IMR-90 (cell line): Measurements from ENCODE around the gene CACNB3. TPM values are rescaled to one million over a fixed set of nuclear protein-coding genes. Genes with fewer than 3 reads are reported as not detected.
A peak's percentile ranks its signal among the peaks of the same experiment; 100 is the strongest.

Source experiments
- ATAC-seq: fragments of 200-7000 bp; cut with Tn5 transposase; 2 replicates; pipeline ENCODE4 v1.9.1; 2020; ENCODE audit warnings: low read depth, mild to moderate bottlenecking, moderate library complexity
- BruUV-seq: library from RNA; stranded (reverse); fragments of 400-500 nt; replicated peaks from 2 replicates; lab custom pipeline; 2021; lab: Mats Ljungman, UMichigan
- CTCF ChIA-PET: fragments of 300-600 bp; formaldehyde crosslinking; extraction: SDS; loops from one replicate; lab custom pipeline; 2021; ENCODE audit warnings: antibody characterized with exemption; lab: Yijun Ruan, JAX
- POLR2A ChIA-PET: fragments of 300-600 bp; sonication (Branson Sonifier 250); formaldehyde crosslinking; loops from one replicate; lab custom pipeline; 2022; ENCODE audit warnings: antibody characterized with exemption; ENCODE audit not compliant: unreplicated experiment; lab: Charles Lee
- DNase-seq: peaks from one replicate; pipeline ENCODE4 v3.0.0; 2013
- H2AFZ ChIP-seq: replicated peaks from 2 replicates; pipeline ENCODE3; 2013; ENCODE audit warnings: low read length, mild to moderate bottlenecking; ENCODE audit not compliant: poor library complexity
- H2AK5ac ChIP-seq: 2 replicates; pipeline ENCODE4 v1.6.1; 2013; ENCODE audit warnings: low read depth, low read length, inconsistent platforms
- H2AK9ac ChIP-seq: replicated peaks from 2 replicates; pipeline ENCODE3; 2013; ENCODE audit warnings: mild to moderate bottlenecking, low read depth, low read length, moderate library complexity; ENCODE audit not compliant: poor library complexity
- H2BK120ac ChIP-seq: 2 replicates; pipeline ENCODE4 v1.6.1; 2013; ENCODE audit warnings: low read depth, low read length, inconsistent platforms
- H2BK15ac ChIP-seq: 3 replicates; pipeline ENCODE4 v1.6.1; 2013; ENCODE audit warnings: low read depth, low read length, inconsistent platforms
- H2BK20ac ChIP-seq: 2 replicates; pipeline ENCODE4 v1.6.1; 2013; ENCODE audit warnings: low read depth, mild to moderate bottlenecking, inconsistent platforms, low read length, moderate library complexity
- H2BK5ac ChIP-seq: 2 replicates; pipeline ENCODE4 v1.6.1; 2013; ENCODE audit warnings: mild to moderate bottlenecking, low read depth, low read length, inconsistent platforms; ENCODE audit not compliant: poor library complexity, severe bottlenecking
- H3K14ac ChIP-seq: replicated peaks from 2 replicates; pipeline ENCODE4 v1.6.1; 2013; ENCODE audit warnings: low read depth, low read length, inconsistent platforms
- H3K18ac ChIP-seq: 2 replicates; pipeline ENCODE4 v1.6.1; 2013; ENCODE audit warnings: low read depth, low read length, control low read depth
- H3K23ac ChIP-seq: 2 replicates; pipeline ENCODE4 v1.6.1; 2013; ENCODE audit warnings: low read depth, low read length, inconsistent platforms
- H3K27ac ChIP-seq: 2 replicates; pipeline ENCODE4 v1.5.1; 2013; ENCODE audit warnings: mild to moderate bottlenecking, control low read depth, low read length; ENCODE audit not compliant: insufficient read depth
- H3K27me3 ChIP-seq: 2 replicates; pipeline ENCODE4 v1.6.1; 2013; ENCODE audit warnings: low read length; ENCODE audit not compliant: control insufficient read depth, insufficient read depth
- H3K36me3 ChIP-seq: 2 replicates; pipeline ENCODE4 v1.6.1; 2013; ENCODE audit warnings: low read length, mixed read lengths; ENCODE audit not compliant: control insufficient read depth, insufficient read depth
- H3K4ac ChIP-seq: 2 replicates; pipeline ENCODE4 v1.6.1; 2013; ENCODE audit warnings: low read depth, low read length, inconsistent platforms
- H3K4me1 ChIP-seq: 2 replicates; pipeline ENCODE4 v1.6.1; 2013; ENCODE audit warnings: low read length, mixed read lengths; ENCODE audit not compliant: control insufficient read depth, insufficient read depth
- H3K4me2 ChIP-seq: 2 replicates; pipeline ENCODE4 v1.6.1; 2013; ENCODE audit warnings: low read depth, mild to moderate bottlenecking, control low read depth, low read length, moderate library complexity
- H3K4me3 ChIP-seq: 2 replicates; pipeline ENCODE4 v1.5.1; 2013; ENCODE audit warnings: low read depth, mild to moderate bottlenecking, control low read depth, low read length, moderate library complexity; ENCODE audit not compliant: insufficient read depth
- H3K56ac ChIP-seq: 2 replicates; pipeline ENCODE4 v1.6.1; 2013; ENCODE audit warnings: low read length, inconsistent platforms; ENCODE audit not compliant: insufficient read depth; ENCODE audit errors: extremely low read depth
- H3K79me1 ChIP-seq, 2 experiments: 2 replicates each; pipeline ENCODE4 v1.6.1; 2013; ENCODE audit warnings: low read length in 2 of 2, inconsistent platforms in 1 of 2, low read depth in 1 of 2
- H3K9ac ChIP-seq: 2 replicates; pipeline ENCODE4 v1.6.1; 2013; ENCODE audit warnings: low read depth, low read length, control low read depth
- H3K9me1 ChIP-seq: 2 replicates; pipeline ENCODE4 v1.6.1; 2013; ENCODE audit warnings: low read length, inconsistent platforms; ENCODE audit not compliant: insufficient read depth
- H3K9me3 ChIP-seq: 2 replicates; pipeline ENCODE4 v1.6.1; 2013; ENCODE audit warnings: low read length; ENCODE audit not compliant: control insufficient read depth, insufficient read depth
- H4K20me1 ChIP-seq: 2 replicates; pipeline ENCODE4 v1.6.1; 2013; ENCODE audit warnings: low read length, inconsistent platforms; ENCODE audit not compliant: insufficient read depth
- H4K5ac ChIP-seq: 2 replicates; pipeline ENCODE4 v1.6.1; 2013; ENCODE audit warnings: mild to moderate bottlenecking, low read depth, low read length, control low read depth
- H4K8ac ChIP-seq, 2 experiments: 2 replicates each; pipeline ENCODE4 v1.6.1; 2013; ENCODE audit warnings: low read depth in 2 of 2, low read length in 2 of 2, control low read depth in 1 of 2, inconsistent platforms in 1 of 2
- H4K91ac ChIP-seq: 2 replicates; pipeline ENCODE4 v1.6.1; 2013; ENCODE audit warnings: low read depth, low read length, inconsistent platforms; ENCODE audit not compliant: insufficient read depth
- BHLHE40 ChIP-seq: fragments of 150-350 bp; IDR thresholded peaks from 2 replicates; pipeline ENCODE4 v1.6.1; 2016; ENCODE audit warnings: mild to moderate bottlenecking, low read depth, low read length
- CEBPB ChIP-seq: IDR thresholded peaks from 2 replicates; pipeline ENCODE4 v1.6.1; 2012; ENCODE audit warnings: low read depth, low read length, improper control_type of control experiment
- CHD1 ChIP-seq: IDR thresholded peaks from 2 replicates; pipeline ENCODE4 v1.6.1; 2012; ENCODE audit warnings: low read depth, low read length, improper control_type of control experiment
- CTCF ChIP-seq: conservative IDR thresholded peaks from 2 replicates; pipeline ENCODE4 v1.5.1; 2012; ENCODE audit warnings: mild to moderate bottlenecking, low read depth, low read length, improper control_type of control experiment
- ELK1 ChIP-seq: fragments of 150-350 bp; IDR thresholded peaks from 2 replicates; pipeline ENCODE4 v1.6.1; 2016; ENCODE audit warnings: low read depth, mild to moderate bottlenecking, low read length, moderate library complexity, borderline replicate concordance
- FOS ChIP-seq: fragments of 150-350 bp; IDR thresholded peaks from 2 replicates; pipeline ENCODE4 v1.6.1; 2016; ENCODE audit warnings: low read depth, low read length
- MAFK ChIP-seq: IDR thresholded peaks from 2 replicates; pipeline ENCODE4 v1.6.1; 2012; ENCODE audit warnings: low read depth, low read length, improper control_type of control experiment
- MAZ ChIP-seq: IDR thresholded peaks from 2 replicates; pipeline ENCODE4 v1.6.1; 2012; ENCODE audit warnings: low read depth, mild to moderate bottlenecking, low read length, improper control_type of control experiment, moderate library complexity, borderline replicate concordance
- MXI1 ChIP-seq: IDR thresholded peaks from 2 replicates; pipeline ENCODE4 v1.6.1; 2012; ENCODE audit warnings: low read depth, mild to moderate bottlenecking, low read length, moderate library complexity, borderline replicate concordance
- NFE2L2 ChIP-seq: fragments of 150-350 bp; IDR thresholded peaks from 2 replicates; pipeline ENCODE4 v1.6.1; 2016; ENCODE audit warnings: low read depth, mild to moderate bottlenecking, low read length
- POLR2A ChIP-seq: IDR thresholded peaks from 2 replicates; pipeline ENCODE4 v1.6.1; 2012; ENCODE audit warnings: mild to moderate bottlenecking, low read depth, low read length
- RAD21 ChIP-seq: IDR thresholded peaks from 2 replicates; pipeline ENCODE4 v1.6.1; 2012; ENCODE audit warnings: low read length, improper control_type of control experiment
- RCOR1 ChIP-seq: IDR thresholded peaks from 2 replicates; pipeline ENCODE4 v1.6.1; 2012; ENCODE audit warnings: mild to moderate bottlenecking, low read length, improper control_type of control experiment; ENCODE audit not compliant: insufficient replicate concordance
- RFX5 ChIP-seq: IDR thresholded peaks from 2 replicates; pipeline ENCODE4 v1.8.0; 2012; ENCODE audit warnings: low read depth, mild to moderate bottlenecking, low read length, moderate library complexity
- SMC3 ChIP-seq: fragments of 150-350 bp; IDR thresholded peaks from 2 replicates; pipeline ENCODE4 v1.6.1; 2016; ENCODE audit warnings: low read depth, mild to moderate bottlenecking, antibody characterized with exemption, low read length, moderate library complexity
- USF2 ChIP-seq: fragments of 150-350 bp; IDR thresholded peaks from 2 replicates; pipeline ENCODE4 v1.6.1; 2017; ENCODE audit warnings: mild to moderate bottlenecking, antibody characterized with exemption, low read length, low read depth
- WGBS, 2 experiments: methylation state at CpG; one replicate each; pipeline versions ENCODE4 v1.1.5 to v1.1.7; 2013; ENCODE audit warnings: missing lambda C conversion rate in 2 of 2; ENCODE audit not compliant: insufficient read length in 1 of 2; ENCODE audit errors: extremely low coverage in 2 of 2; 5-methylcytosine and 5-hydroxymethylcytosine counted together
- dilution Hi-C: fragments of 300-500 bp; cut with HindIII; formaldehyde crosslinking; loops from one replicate; pipeline ENCODE4 v1.14.3; 2018; ENCODE audit warnings: low sequenced_read_pairs; ENCODE audit not compliant: unreplicated experiment
- in situ Hi-C: fragments of 300-500 bp; cut with MboI; formaldehyde crosslinking; loops from 3 replicates; pipeline ENCODE4 v1.14.3; 2019; ENCODE audit warnings: low sequenced_read_pairs, inconsistent platforms, mixed read lengths
- intact Hi-C: fragments of 100-400 bp; cut with micrococcal nuclease; formaldehyde crosslinking; loops from 2 replicates; pipeline ENCODE4 v1.10.0; 2022
- polyA plus RNA-seq, 3 experiments: library from polyadenylated mRNA; depleted of rRNA; stranded (reverse); fragments of >200 nt; gene quantifications; 2 replicates each; pipeline ENCODE4 v1.2.3, GENCODE V29; 2012; ENCODE audit warnings: low replicate concordance in 1 of 3
- total RNA-seq: library from RNA; depleted of rRNA; stranded (reverse); fragments of >200 nt; gene quantifications from 2 replicates; pipeline ENCODE4 v1.2.3, GENCODE V29; 2012

The CACNB3 gene
- total and polyA plus RNA-seq, 2 of the 4 experiments (the other 2 are of a cell fraction), result 18.1 to 45.1 TPM

GRCh38 chr12:48823281-48823680 lies 5.0 kb downstream of the CACNB3 start:
- no peak for ATAC-seq
- H3K27me3 ChIP-seq, result no peaks in the 10 kb centered on the region
- H3K79me1 ChIP-seq, result peaks cover 27 to 48% of the 10 kb centered on the region in 2 experiments
- peaks cover 10% of the 10 kb centered on the region for H3K4me1 ChIP-seq
- ChIA-PET CTCF (interaction anchor here (0.6 kb wide), 1 partner anchor 1605 kb away, joined by 4 read pairs; no protein-coding TSS in a partner anchor), POLR2A (no interaction called here)
- H3K36me3 ChIP-seq, result peaks cover 51% of the 10 kb centered on the region
- no peak overlapping the region for H2BK120ac ChIP-seq
- no peak overlapping the region for H2BK15ac ChIP-seq
- no peak overlapping the region for H3K23ac ChIP-seq
- intact Hi-C loops (no loop called here), dilution Hi-C loops (no loop called here), in situ Hi-C loops (no loop called here)
- DNase-seq, result no peak
- H3K14ac ChIP-seq, result no peak overlapping the region
- no peak overlapping the region for H3K4me2 ChIP-seq
- no peak overlapping the region for H3K9ac ChIP-seq
- peaks cover 21% of the 10 kb centered on the region for H4K20me1 ChIP-seq
- H3K27ac ChIP-seq, result no peak overlapping the region
- no peak overlapping the region for H3K4me3 ChIP-seq
- H2AK9ac ChIP-seq, result peak overlapping the region; percentile 30
- H4K8ac ChIP-seq, result no peak overlapping the region
- H2AFZ ChIP-seq, result no peak overlapping the region
- no peak overlapping the region for H4K5ac ChIP-seq
- no peak overlapping the region for H3K18ac ChIP-seq
- no peak overlapping the region for H4K91ac ChIP-seq
- H3K56ac ChIP-seq, result no peak overlapping the region
- H2BK20ac ChIP-seq, result no peak overlapping the region
- no peak overlapping the region for H3K4ac ChIP-seq
- no peak overlapping the region for H2AK5ac ChIP-seq
- no TSS peak for BruUV-seq
- H2BK5ac ChIP-seq, result no peak overlapping the region
- H3K9me1 ChIP-seq, result peaks cover 9% of the 10 kb centered on the region
- H3K9me3 ChIP-seq, result no peaks in the 10 kb centered on the region
- TF ChIP-seq MAZ (no peak), MAFK (no peak), BHLHE40 (no peak), RAD21 (no peak), POLR2A (no peak), CEBPB (no peak), RCOR1 (no peak), MXI1 (no peak), FOS (no peak), CTCF (no peak), NFE2L2 (no peak), ELK1 (no peak), USF2 (no peak), SMC3 (no peak), RFX5 (no peak), CHD1 (no peak)
- 98% methylated on average over 9 of the region's 11 CpGs; no CpG with 5 or more reads in 1 of the 2 experiments for WGBS, 2 experiments
